HepG2 (cell line): ENCODE data around the gene GPT2. TPM values are rescaled to one million over a fixed set of nuclear protein-coding genes. Genes with fewer than 3 reads are reported as not detected.

Source experiments
- ARNT2 ChIP-seq: sonication (generic); formaldehyde crosslinking; IDR thresholded peaks from 2 replicates; pipeline ENCODE4 v1.8.0; 2022; ENCODE audit warnings: mild to moderate bottlenecking, low read depth, missing genetic modification reagents, moderate library complexity
- ATF4 ChIP-seq, 2 experiments: fragments of 450-650 bp in 1 of 2; sonication (generic) in 1 of 2; formaldehyde crosslinking; IDR thresholded peaks; 2 replicates each; pipeline versions ENCODE4 v1.5.0 to v1.8.0; 2020 to 2022; ENCODE audit warnings: mild to moderate bottlenecking in 1 of 2, missing genetic modification reagents in 1 of 2
- DZIP1 ChIP-seq: sonication (generic); formaldehyde crosslinking; IDR thresholded peaks from 2 replicates; pipeline ENCODE4 v1.5.0; 2020; ENCODE audit warnings: mild to moderate bottlenecking, missing genetic modification reagents
- FOXA1 ChIP-seq, 2 experiments: fragments of 450-650 bp in 1 of 2; sonication (generic) in 1 of 2; formaldehyde crosslinking in 1 of 2; IDR thresholded peaks; 2 replicates each; pipeline versions ENCODE4 v1.4.0 to v1.6.1; 2016 to 2020; ENCODE audit warnings: missing genetic modification reagents in 1 of 2
- FOXP1 ChIP-seq, 2 experiments: fragments of 450-650 bp in 1 of 2; IDR thresholded peaks; 2 replicates each; pipeline ENCODE4 v1.6.1; 2017 to 2018; ENCODE audit warnings: antibody characterized with exemption in 1 of 2
- KDM3A ChIP-seq: IDR thresholded peaks from 2 replicates; pipeline ENCODE4 v1.6.1; 2018; ENCODE audit warnings: low read depth, missing compliant biosample characterization
- KLF12 ChIP-seq: sonication (generic); formaldehyde crosslinking; IDR thresholded peaks from 2 replicates; pipeline ENCODE4 v1.4.0; 2020; ENCODE audit warnings: missing genetic modification reagents, borderline replicate concordance
- MAF1 ChIP-seq: sonication (generic); formaldehyde crosslinking; IDR thresholded peaks from 2 replicates; pipeline ENCODE4 v1.5.0; 2020; ENCODE audit warnings: missing genetic modification reagents, borderline replicate concordance
- MXD3 ChIP-seq: IDR thresholded peaks from 2 replicates; pipeline ENCODE4 v1.6.1; 2016; ENCODE audit warnings: mild to moderate bottlenecking, missing biosample characterization, missing genetic modification reagents
- MYPOP ChIP-seq: sonication (generic); formaldehyde crosslinking; IDR thresholded peaks from 2 replicates; pipeline ENCODE4 v1.8.1; 2023; ENCODE audit warnings: mild to moderate bottlenecking, moderate library complexity, missing genetic modification reagents
- NFKB2 ChIP-seq: sonication (generic); formaldehyde crosslinking; IDR thresholded peaks from 2 replicates; pipeline ENCODE4 v1.4.0; 2020; ENCODE audit warnings: missing genetic modification reagents, borderline replicate concordance
- NFKBIZ ChIP-seq: IDR thresholded peaks from 2 replicates; pipeline ENCODE4 v1.6.1; 2018; ENCODE audit warnings: missing genetic modification reagents, missing compliant biosample characterization
- NFYC ChIP-seq: IDR thresholded peaks from 2 replicates; pipeline ENCODE4 v1.6.1; 2016; ENCODE audit warnings: missing genetic modification reagents, missing compliant biosample characterization
- POLR2AphosphoS5 ChIP-seq: IDR thresholded peaks from 2 replicates; pipeline ENCODE4 v1.6.1; 2012; ENCODE audit warnings: low read depth, low read length
- RBAK ChIP-seq: sonication (generic); formaldehyde crosslinking; IDR thresholded peaks from 2 replicates; pipeline ENCODE4 v1.5.1; 2020; ENCODE audit warnings: mild to moderate bottlenecking, missing genetic modification reagents
- RBM22 ChIP-seq: fragments of 200-400 bp; formaldehyde crosslinking; optimal IDR thresholded peaks from 2 replicates; pipeline ENCODE3; 2017; ENCODE audit warnings: mild to moderate bottlenecking, low read length, moderate library complexity
- RXRB ChIP-seq: IDR thresholded peaks from 2 replicates; pipeline ENCODE4 v1.6.1; 2016; ENCODE audit warnings: borderline replicate concordance, missing genetic modification reagents, missing compliant biosample characterization
- SNAPC2 ChIP-seq: sonication (generic); formaldehyde crosslinking; IDR thresholded peaks from 2 replicates; pipeline ENCODE4 v1.8.1; 2022; ENCODE audit warnings: mild to moderate bottlenecking, missing genetic modification reagents
- SPEN ChIP-seq: sonication (generic); formaldehyde crosslinking; IDR thresholded peaks from 2 replicates; pipeline ENCODE4 v1.5.1; 2020; ENCODE audit warnings: low read depth, mild to moderate bottlenecking, missing genetic modification reagents
- TFDP2 ChIP-seq: sonication (generic); formaldehyde crosslinking; IDR thresholded peaks from 2 replicates; pipeline ENCODE4 v1.4.0; 2020; ENCODE audit warnings: missing genetic modification reagents
- ZFP37 ChIP-seq: sonication (generic); formaldehyde crosslinking; IDR thresholded peaks from 2 replicates; pipeline ENCODE4 v1.4.0; 2020; ENCODE audit warnings: missing genetic modification reagents, borderline replicate concordance
- ZKSCAN5 ChIP-seq: sonication (generic); formaldehyde crosslinking; IDR thresholded peaks from 2 replicates; pipeline ENCODE4 v1.5.1; 2020; ENCODE audit warnings: mild to moderate bottlenecking, missing genetic modification reagents
- ZNF33B ChIP-seq: sonication (generic); formaldehyde crosslinking; IDR thresholded peaks from 2 replicates; pipeline ENCODE4 v1.5.1; 2020; ENCODE audit warnings: mild to moderate bottlenecking, missing genetic modification reagents
- ZNF7 ChIP-seq: IDR thresholded peaks from 2 replicates; pipeline ENCODE4 v1.6.1; 2016; ENCODE audit warnings: missing biosample characterization, missing genetic modification reagents
- ZNF768 ChIP-seq: sonication (generic); formaldehyde crosslinking; IDR thresholded peaks from 2 replicates; pipeline ENCODE4 v1.4.0; 2020; ENCODE audit warnings: missing genetic modification reagents
- polyA plus RNA-seq, 8 experiments: library from polyadenylated mRNA; depleted of rRNA in 3 of 8; stranded (reverse) in 7 of 8; unstranded in 1 of 8; fragments of >200 nt; fragmentation: Illumina TruSeq in 4 of 8; extraction: Trizol in 4 of 8; gene quantifications; 2 replicates each; pipeline versions ENCODE4 v1.2.1 to v1.2.3, GENCODE V29; 2011 to 2016; ENCODE audit warnings: low read depth in 4 of 8, missing spikeins in 1 of 8, mixed read lengths in 1 of 8; ENCODE audit not compliant: insufficient read depth in 1 of 8
- total RNA-seq, 5 experiments: library from RNA; depleted of rRNA; stranded (reverse); fragments of >200 nt; fragmentation: Illumina TruSeq; extraction: Trizol; gene quantifications; 2 replicates each; pipeline ENCODE4 v1.2.3, GENCODE V29; 2016; ENCODE audit warnings: low read depth in 1 of 5

GPT2 gene
- total and polyA plus RNA-seq, 2 of the 13 experiments (the other 11 are each of a cell fraction or from before 2014, with no cell fraction given), result 138 to 267 TPM

GRCh38 chr16:46866286-46866685 lies 17.9 kb upstream of the GPT2 start (continued):
- TF ChIP-seq ATF4 (CRISPR knock-in tag; IDR thresholded peaks at IDR 0.05) (peak in 1 of 2 experiments; percentile 96; a peak in 2 of 4 replicates), RBAK (CRISPR knock-in tag) (no peak), SPEN (CRISPR knock-in tag) (no peak), NFKB2 (CRISPR knock-in tag) (no peak), RXRB (peak; percentile 91), RBM22 (no peak), ZNF7 (no peak), KLF12 (CRISPR knock-in tag) (no peak), FOXA1 (IDR thresholded peaks at IDR 0.05) (no peak), FOXA1 (CRISPR knock-in tag; IDR thresholded peaks at IDR 0.05) (peak; percentile 30; the same call in 1 of the 2 replicates), MYPOP (CRISPR knock-in tag) (0 out of 2 replicates have a peak, but pooled peaks have one; percentile 19), ZFP37 (CRISPR knock-in tag) (no peak), ZNF33B (CRISPR knock-in tag) (no peak), MXD3 (no peak), TFDP2 (CRISPR knock-in tag) (no peak), NFYC (no peak), ZNF768 (CRISPR knock-in tag) (no peak), POLR2AphosphoS5 (no peak), NFKBIZ (CRISPR knock-in tag) (0 out of 2 replicates have a peak, but pooled peaks have one; percentile 24), ARNT2 (CRISPR knock-in tag) (no peak), KDM3A (CRISPR knock-in tag) (no peak), DZIP1 (no peak), FOXP1 (IDR thresholded peaks at IDR 0.05) (no peak), FOXP1 (CRISPR knock-in tag; IDR thresholded peaks at IDR 0.05) (peak; percentile 95), ZKSCAN5 (CRISPR knock-in tag) (no peak), MAF1 (CRISPR knock-in tag) (no peak), SNAPC2 (no peak)
